ENCODE results near the gene SAT1.

The SAT1 gene

GRCh38 chrX:23816179-23816578 lies 33.2 kb downstream of the SAT1 start:
- TF ChIP-seq CTCF (IDR thresholded peaks at IDR 0.05): no peak

GRCh38 chrX:23817979-23818336 lies 35.0 kb downstream of the SAT1 start:
- TF ChIP-seq CTCF (IDR thresholded peaks at IDR 0.05): no peak

GRCh38 chrX:23819385-23820234 lies 36.6 kb downstream of the SAT1 start:
- TF ChIP-seq CTCF (IDR thresholded peaks at IDR 0.05): no peak

GRCh38 chrX:23820235-23820782 lies 37.3 kb downstream of the SAT1 start:
- TF ChIP-seq CTCF (IDR thresholded peaks at IDR 0.05): no peak

- no peak for TF ChIP-seq CTCF (IDR thresholded peaks at IDR 0.05)
Observed at GRCh38 chrX:23821847-23822246, 38.9 kb downstream of the SAT1 start.

- TF ChIP-seq CTCF (IDR thresholded peaks at IDR 0.05): no peak
Observed at GRCh38 chrX:23822397-23822796, 39.4 kb downstream of the SAT1 start.

- TF ChIP-seq CTCF (IDR thresholded peaks at IDR 0.05): no peak
Observed at GRCh38 chrX:23822841-23823240, 39.9 kb downstream of the SAT1 start.

Data from LNCAP (cell line).